Measurements from ENCODE around the gene KLHL26. TPM values are rescaled to one million over a fixed set of nuclear protein-coding genes. Genes with fewer than 3 reads are reported as not detected.

The KLHL26 gene
- polyA plus RNA-seq, 2 of the 4 experiments (the other 2 are of a cell fraction) = 1.1 to 2.0 TPM

- no peak for TF ChIP-seq TP53 (CRISPR knock-in tag; IDR thresholded peaks at IDR 0.05)
- no peak for TF ChIP-seq HDAC2 (IDR thresholded peaks at IDR 0.05)
Observed at GRCh38 chr19:18639706-18640243, 2.9 kb downstream of the KLHL26 start (continued).

- no peak overlapping the region for H3K27ac ChIP-seq
- ChIA-PET CTCF (interaction anchor here (1.3 kb wide), 1 partner anchor 55 kb away, joined by 3 read pairs; no protein-coding TSS in a partner anchor), POLR2A (no interaction called here)
- no peak overlapping the region for H3K4me3 ChIP-seq
- 79% methylated on average over 15 of the region's 15 CpGs for WGBS (ENCODE audit: missing lambda C conversion rate)
- no peaks in the 10 kb centered on the region for H3K9me3 ChIP-seq
- FAIRE-seq = no peak
- no peaks in the 10 kb centered on the region for H3K4me1 ChIP-seq
- TF ChIP-seq HDAC2 (IDR thresholded peaks at IDR 0.05) (no peak), EP300 (IDR thresholded peaks at IDR 0.05) (no peak), HES2 (IDR thresholded peaks at IDR 0.05) (no peak), RNF2 (IDR thresholded peaks at IDR 0.05; ENCODE audit: borderline replicate concordance, low read depth) (no peak), CBX8 (IDR thresholded peaks at IDR 0.05) (no peak), SMC3 (IDR thresholded peaks at IDR 0.05) (no peak), FOSL2 (IDR thresholded peaks at IDR 0.05) (no peak), FOSL2 (CRISPR knock-in tag; IDR thresholded peaks at IDR 0.05) (no peak), ELK1 (IDR thresholded peaks at IDR 0.05; ENCODE audit: low read depth, low read length) (no peak)
- no peak for DNase-seq (ENCODE audit: low read depth in 1 of 2, low spot score in 1 of 2)
- no peak for ATAC-seq
- H3K4me2 ChIP-seq = no peak overlapping the region
Observed at GRCh38 chr19:18644196-18645034, 7.6 kb downstream of the KLHL26 start.

- FAIRE-seq = no peak
- no peaks in the 10 kb centered on the region for H3K4me1 ChIP-seq
- no peak for DNase-seq (ENCODE audit: low read depth in 1 of 2, low spot score in 1 of 2)
- POLR2A ChIA-PET = no interaction called here
- no peak overlapping the region for H3K27ac ChIP-seq
- H3K9me3 ChIP-seq = no peaks in the 10 kb centered on the region
- TF ChIP-seq FOSB (CRISPR knock-in tag; IDR thresholded peaks at IDR 0.05) = no peak
- TF ChIP-seq JUNB (IDR thresholded peaks at IDR 0.05) = no peak
- TF ChIP-seq JUN (IDR thresholded peaks at IDR 0.05) = no peak
- TF ChIP-seq CBX8 (IDR thresholded peaks at IDR 0.05) = no peak
- TF ChIP-seq RARB (CRISPR knock-in tag; IDR thresholded peaks at IDR 0.05) = no peak
- no peak for TF ChIP-seq KDM1A (IDR thresholded peaks at IDR 0.05; ENCODE audit: low read depth)
- no peak for TF ChIP-seq MAFK (IDR thresholded peaks at IDR 0.05; ENCODE audit: partially characterized antibody)
- no peak for TF ChIP-seq NFE2L2 (conservative IDR thresholded peaks at IDR 0.05; ENCODE audit: low read length)
- TF ChIP-seq MYC (IDR thresholded peaks at IDR 0.05; ENCODE audit: borderline replicate concordance, low read length) = no peak
- TF ChIP-seq MAZ (IDR thresholded peaks at IDR 0.05; ENCODE audit: borderline replicate concordance, low read depth, low read length) = no peak
- no peak for TF ChIP-seq ZNF302 (CRISPR knock-in tag; IDR thresholded peaks at IDR 0.05)
- no peak for TF ChIP-seq HMGXB4 (CRISPR knock-in tag; IDR thresholded peaks at IDR 0.05; ENCODE audit: borderline replicate concordance)
- no peak for TF ChIP-seq CHD4 (IDR thresholded peaks at IDR 0.05; ENCODE audit: borderline replicate concordance)
- TF ChIP-seq GATA3 (IDR thresholded peaks at IDR 0.05; ENCODE audit: borderline replicate concordance) = no peak
- no peak for TF ChIP-seq CEBPB (IDR thresholded peaks at IDR 0.05)
- no peak for TF ChIP-seq MAX (IDR thresholded peaks at IDR 0.05)
- no peak for TF ChIP-seq BHLHE40 (IDR thresholded peaks at IDR 0.05; ENCODE audit: low read depth, low read length)
- no peak for TF ChIP-seq NPAS2 (CRISPR knock-in tag; IDR thresholded peaks at IDR 0.05; ENCODE audit: borderline replicate concordance)
- no peak for TF ChIP-seq BCL3 (IDR thresholded peaks at IDR 0.05)
- no peak overlapping the region for H3K4me2 ChIP-seq
- CTCF ChIA-PET = interaction anchor here (1.3 kb wide), 1 partner anchor 55 kb away, joined by 3 read pairs; no protein-coding TSS in a partner anchor
- WGBS (ENCODE audit: missing lambda C conversion rate) = 90% methylated on average over 10 of the region's 13 CpGs
- H3K4me3 ChIP-seq = no peak overlapping the region
- no peak for ATAC-seq
Observed at GRCh38 chr19:18645035-18645511, 8.2 kb downstream of the KLHL26 start.

Measured in A549 (cell line).